ENCODE results near the gene PLPP3. TPM values are rescaled to one million over a fixed set of nuclear protein-coding genes. Genes with fewer than 3 reads are reported as not detected.
A peak's percentile ranks its signal among the peaks of the same experiment; 100 is the strongest.

The PLPP3 gene
- total RNA-seq = 100 to 1,000 TPM in 1 of 4 donors, 10 to 100 TPM in 3; 16.5 to 116 (median 33.5) TPM

- H3K27me3 ChIP-seq = peaks cover 0 to 13% (median 0%) of the 10 kb centered on the region in 4 donors
- peak; percentile 8 for DNase-seq
- peak within 1 kb of the TSS; percentile 92 to 97 (median 94) for H3K27ac ChIP-seq
- WGBS, 2 donors = 0% methylated on average over 14 to 32 of the region's 62 CpGs
- H3K4me3 ChIP-seq = peak within 1 kb of the TSS; percentile 76 to 96 (median 85)
- intact Hi-C loops (cut with DNase I) = no loop called here
- no peaks in the 10 kb centered on the region for H3K36me3 ChIP-seq
- H3K4me1 ChIP-seq = peaks cover 8 to 48% (median 29%) of the 10 kb centered on the region in 3 donors
- no peaks in the 10 kb centered on the region for H3K9me3 ChIP-seq
- peak in 2 of 4 donors; percentile 82 to 92 for TF ChIP-seq POLR2A (IDR thresholded peaks at IDR 0.05)
- TF ChIP-seq CTCF (IDR thresholded peaks at IDR 0.05) = peak in 5 of 6 experiments; percentile 37 to 48 (median 43)
Measured at GRCh38 chr1:56578963-56579875, at the start of gene PLPP3. PLPP3 (minus strand) TSS chr1:56579563; CDS start chr1:56579016, 547 bp downstream.

GRCh38 chr1:56627636-56628039 is 48.3 kb upstream of the PLPP3 start:
- Histone ChIP-seq H3K4me1 (no peaks in the 10 kb centered on the region), H3K4me3 (no peak overlapping the region), H3K27ac (no peak overlapping the region), H3K9me3 (no peaks in the 10 kb centered on the region), H3K36me3 (no peaks in the 10 kb centered on the region), H3K27me3 (peaks cover 0 to 4% (median 0%) of the 10 kb centered on the region in 4 donors)
- WGBS, 2 donors = 45 to 71% methylated on average over 3 of the region's 3 CpGs
- TF ChIP-seq CTCF (IDR thresholded peaks at IDR 0.05) (no peak), POLR2A (IDR thresholded peaks at IDR 0.05) (no peak)
- no peak for DNase-seq
- intact Hi-C loops (cut with DNase I) = no loop called here

GRCh38 chr1:56627019-56627635 is 47.8 kb upstream of the PLPP3 start:
- intact Hi-C loops (cut with DNase I) = no loop called here
- WGBS, 2 donors = 69 to 71% methylated on average over 3 of the region's 3 CpGs
- H3K27me3 ChIP-seq = peaks cover 0 to 4% (median 0%) of the 10 kb centered on the region in 4 donors
- H3K9me3 ChIP-seq = no peaks in the 10 kb centered on the region
- TF ChIP-seq CTCF (IDR thresholded peaks at IDR 0.05) (no peak), POLR2A (IDR thresholded peaks at IDR 0.05) (no peak)
- no peaks in the 10 kb centered on the region for H3K4me1 ChIP-seq
- no peak overlapping the region for H3K27ac ChIP-seq
- no peaks in the 10 kb centered on the region for H3K36me3 ChIP-seq
- no peak for DNase-seq
- H3K4me3 ChIP-seq = no peak overlapping the region

- intact Hi-C loops (cut with DNase I) = no loop called here
- no peaks in the 10 kb centered on the region for H3K9me3 ChIP-seq
- H3K27ac ChIP-seq = no peak overlapping the region
Measured at GRCh38 chr1:56626546-56626945, 47.2 kb upstream of the PLPP3 start.

More at GRCh38 chr1:56626546-56626945, 47.2 kb upstream of the PLPP3 start:
- Histone ChIP-seq H3K4me1 (no peaks in the 10 kb centered on the region), H3K27me3 (peaks cover 0 to 4% (median 0%) of the 10 kb centered on the region in 4 donors), H3K36me3 (no peaks in the 10 kb centered on the region), H3K4me3 (no peak overlapping the region)
- TF ChIP-seq POLR2A (IDR thresholded peaks at IDR 0.05) (no peak), CTCF (IDR thresholded peaks at IDR 0.05) (no peak)
- no peak for DNase-seq

All from esophagus squamous epithelium (tissue), 5 donors.